ENCODE results near the gene RPS27A. TPM values are rescaled to one million over a fixed set of nuclear protein-coding genes. Genes with fewer than 3 reads are reported as not detected.
A peak's percentile ranks its signal among the peaks of the same experiment; 100 is the strongest.
"Not testable (repeated sequence)": the region's sequence is repeated elsewhere in the genome, so short reads cannot be mapped to it uniquely, and the experiment has no call there.

RPS27A gene
- polyA plus RNA-seq, 1 donor, result 2,483 TPM

DNA sequence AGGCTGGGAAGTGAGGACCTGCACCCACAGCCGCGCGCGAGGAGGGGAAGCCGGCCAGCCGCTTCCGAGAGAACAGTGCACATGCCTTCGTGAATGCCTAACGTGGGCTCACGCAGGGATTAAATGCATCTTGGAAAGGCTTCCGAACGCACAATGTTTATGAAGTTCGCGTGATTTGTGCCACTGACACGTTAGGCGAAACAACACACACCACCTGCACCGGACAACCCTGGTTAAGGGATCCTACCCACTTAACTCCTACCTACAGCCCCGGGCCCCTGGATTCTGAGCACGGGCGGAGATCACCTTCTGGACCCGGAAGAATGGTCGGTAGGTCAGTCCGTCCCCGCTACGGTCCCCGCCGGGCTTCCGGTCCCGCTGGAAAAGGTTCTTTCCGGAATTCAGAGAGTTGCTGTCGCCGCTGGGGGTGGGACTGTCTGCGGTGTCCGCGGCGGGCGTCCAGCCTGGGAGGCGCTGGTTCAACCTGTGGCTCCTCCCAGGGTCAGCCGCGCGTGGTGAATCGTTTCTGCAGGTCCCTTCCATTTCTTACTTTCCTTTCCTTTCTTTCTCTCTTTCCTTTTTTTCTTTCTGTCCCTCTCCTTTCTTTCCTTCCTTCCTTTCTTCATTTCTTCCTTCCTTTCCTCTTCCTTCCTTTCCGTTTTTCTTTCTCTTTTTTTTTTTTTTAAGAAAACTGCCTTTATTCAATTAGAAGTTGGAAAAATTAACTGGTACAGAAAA, 36.6 kb downstream of the RPS27A start, which contains the start of gene MTIF2:
Gene MTIF2, minus strand, starts transcription at position 325 of the 738 bp plus-strand sequence. CDS start 5,373 bp downstream, outside the sequence.
- Histone ChIP-seq H3K4me1 (ENCODE audit: control insufficient read depth, insufficient read depth, low read length) (peaks cover 6% of the 10 kb centered on the region), H3K27me3 (ENCODE audit: control insufficient read depth, insufficient read depth, low read length) (no peaks in the 10 kb centered on the region), H3K27ac (ENCODE audit: low read length) (peak within 1 kb of the TSS; percentile 77), H3K9me3 (ENCODE audit: control insufficient read depth, low read depth, low read length) (no peaks in the 10 kb centered on the region), H3K4me3 (ENCODE audit: low read length) (peak within 1 kb of the TSS; percentile 94), H3K36me3 (ENCODE audit: control insufficient read depth, insufficient read depth, low read length) (peaks cover 9% of the 10 kb centered on the region)
- 0% methylated on average over 6 of the region's 43 CpGs for WGBS (ENCODE audit: insufficient coverage, low lambda C conversion rate)
- peak; percentile 91 to 96 for DNase-seq

DNA sequence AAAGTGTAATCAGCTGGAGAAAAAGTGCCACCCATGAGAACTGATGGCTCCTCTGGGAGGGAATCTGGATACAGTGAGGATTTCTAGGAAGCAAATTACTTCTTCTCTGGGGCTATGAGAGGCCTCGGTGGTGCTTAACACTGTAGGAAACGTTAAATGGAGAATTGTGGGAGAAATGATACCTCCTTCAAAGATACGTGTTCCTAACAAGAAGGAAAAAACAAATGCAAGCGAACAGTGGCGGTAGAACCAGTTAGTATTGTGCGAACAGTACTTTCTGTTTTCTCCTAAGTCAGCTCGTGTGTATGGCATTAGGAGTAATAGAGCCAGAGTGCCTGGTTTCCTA, 37.1 kb downstream of the RPS27A start:
- peak in 1 of 2 donors; percentile 49 for DNase-seq

DNA sequence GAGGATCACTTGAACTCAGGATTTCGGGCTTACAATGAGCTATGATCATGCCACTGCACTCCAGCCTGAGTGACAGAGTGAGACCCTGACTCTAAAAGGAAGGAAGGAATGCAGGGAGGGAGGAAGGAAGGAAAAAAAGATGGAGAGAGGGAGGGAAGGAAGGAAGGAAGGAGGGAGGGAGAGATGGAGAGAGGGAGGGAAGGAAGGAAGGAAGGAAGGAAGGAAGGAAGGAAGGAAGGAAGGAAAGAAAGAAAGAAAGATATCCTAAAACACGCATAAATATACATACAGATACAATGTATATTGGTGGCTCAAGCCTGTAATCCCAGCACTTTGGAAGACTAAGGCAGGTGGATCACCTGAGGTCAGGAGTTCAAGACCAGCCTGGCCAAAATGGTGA, 41.9 kb downstream of the RPS27A start:
- not testable (repeated sequence) for H3K27ac ChIP-seq (ENCODE audit: low read length); H3K9me3 ChIP-seq (ENCODE audit: control insufficient read depth, low read depth, low read length); H3K27me3 ChIP-seq (ENCODE audit: control insufficient read depth, insufficient read depth, low read length); H3K4me3 ChIP-seq (ENCODE audit: low read length); H3K4me1 ChIP-seq (ENCODE audit: control insufficient read depth, insufficient read depth, low read length); DNase-seq; H3K36me3 ChIP-seq (ENCODE audit: control insufficient read depth, insufficient read depth, low read length)
- no CpG with 5 or more reads among the region's 2 CpGs for WGBS (ENCODE audit: insufficient coverage, low lambda C conversion rate)

More for the DNA sequence above, 37.1 kb downstream of the RPS27A start:
- H3K9me3 ChIP-seq (ENCODE audit: control insufficient read depth, low read depth, low read length), result no peaks in the 10 kb centered on the region
- H3K27ac ChIP-seq (ENCODE audit: low read length), result peak overlapping the region; percentile 77
- peaks cover 6% of the 10 kb centered on the region for H3K4me1 ChIP-seq (ENCODE audit: control insufficient read depth, insufficient read depth, low read length)
- no CpG with 5 or more reads among the region's 7 CpGs for WGBS (ENCODE audit: insufficient coverage, low lambda C conversion rate)
- peaks cover 6% of the 10 kb centered on the region for H3K36me3 ChIP-seq (ENCODE audit: control insufficient read depth, insufficient read depth, low read length)
- no peaks in the 10 kb centered on the region for H3K27me3 ChIP-seq (ENCODE audit: control insufficient read depth, insufficient read depth, low read length)
- H3K4me3 ChIP-seq (ENCODE audit: low read length), result peak overlapping the region; percentile 94

DNA sequence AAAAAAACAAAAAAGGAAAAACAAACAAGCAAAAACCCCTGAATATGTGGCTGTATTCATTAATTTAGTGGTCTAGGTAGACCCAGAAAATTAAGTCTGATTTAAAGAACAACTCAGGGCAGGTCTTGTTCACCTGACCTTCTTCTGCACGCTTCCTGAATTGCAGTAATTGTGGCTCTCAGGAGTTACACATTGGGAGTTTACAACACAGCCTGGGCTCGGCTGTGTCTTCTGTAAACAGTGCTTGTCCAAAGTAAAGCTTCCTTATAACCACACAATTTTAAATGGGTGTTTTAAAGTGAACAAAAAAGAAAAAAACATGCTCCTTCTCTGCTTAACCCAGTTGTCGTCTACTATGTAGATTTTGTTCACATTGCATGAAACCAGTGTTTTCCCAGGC, 44.8 kb downstream of the RPS27A start:
- Histone ChIP-seq H3K4me3 (ENCODE audit: low read length) (no peak overlapping the region), H3K27me3 (ENCODE audit: control insufficient read depth, insufficient read depth, low read length) (no peaks in the 10 kb centered on the region), H3K27ac (ENCODE audit: low read length) (no peak overlapping the region), H3K9me3 (ENCODE audit: control insufficient read depth, low read depth, low read length) (no peaks in the 10 kb centered on the region), H3K4me1 (ENCODE audit: control insufficient read depth, insufficient read depth, low read length) (no peaks in the 10 kb centered on the region), H3K36me3 (ENCODE audit: control insufficient read depth, insufficient read depth, low read length) (no peaks in the 10 kb centered on the region)
- DNase-seq, result peak in 1 of 2 donors; percentile 9
- 51% methylated on average over 2 of the region's 3 CpGs for WGBS (ENCODE audit: insufficient coverage, low lambda C conversion rate)

DNA sequence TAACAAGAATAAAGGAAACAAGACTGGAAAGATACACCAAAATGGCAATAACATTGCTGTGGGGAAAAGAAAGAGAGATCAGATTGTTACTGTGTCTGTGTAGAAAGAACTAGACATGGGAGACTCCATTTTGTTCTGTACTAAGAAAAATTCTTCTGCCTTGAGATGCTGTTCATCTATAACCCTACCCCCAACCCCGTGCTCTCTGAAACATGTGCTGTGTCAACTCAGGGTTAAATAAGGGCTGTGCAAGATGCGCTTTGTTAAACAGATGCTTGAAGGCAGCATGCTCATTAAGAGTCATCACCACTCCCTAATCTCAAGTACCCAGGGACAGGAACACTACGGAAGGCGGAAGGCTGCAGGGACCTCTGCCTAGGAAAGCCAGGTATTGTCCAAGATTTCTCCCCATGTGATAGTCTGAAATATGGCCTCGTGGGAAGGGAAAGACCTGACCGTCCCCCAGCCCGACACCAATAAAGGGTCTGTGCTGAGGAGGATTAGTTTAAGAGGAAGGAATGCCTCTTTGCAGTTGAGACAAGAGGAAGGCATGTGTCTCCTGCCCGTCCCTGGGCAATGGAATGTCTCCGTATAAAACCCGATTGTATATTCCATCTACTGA, 46.8 kb downstream of the RPS27A start:
- not testable (repeated sequence) for H3K36me3 ChIP-seq (ENCODE audit: control insufficient read depth, insufficient read depth, low read length); DNase-seq; H3K4me1 ChIP-seq (ENCODE audit: control insufficient read depth, insufficient read depth, low read length)

DNA sequence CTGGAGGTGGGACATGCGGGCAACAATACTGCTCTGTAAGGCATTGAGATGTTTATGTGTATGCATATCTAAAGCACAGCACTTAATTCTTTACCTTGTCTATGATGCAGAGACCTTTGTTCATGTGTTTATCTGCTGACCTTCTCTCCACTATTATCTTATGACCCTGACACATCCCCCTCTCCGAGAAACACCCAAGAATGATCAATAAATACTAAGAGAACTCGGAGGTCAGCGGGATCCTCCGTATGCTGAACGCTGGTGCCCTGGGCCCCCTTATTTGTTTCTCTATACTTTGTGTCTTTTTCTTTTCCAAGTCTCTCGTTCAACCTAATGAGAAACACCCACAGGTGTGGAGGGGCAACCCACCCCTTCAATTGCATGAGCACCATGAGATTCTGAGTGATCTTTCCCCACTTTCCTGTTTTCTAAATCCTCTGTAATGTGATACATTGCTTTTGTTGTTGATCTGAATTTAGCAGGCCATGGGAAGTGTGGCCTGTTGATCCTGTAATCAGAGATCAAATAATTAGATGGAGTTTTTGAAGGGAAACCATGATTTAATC, 47.5 kb downstream of the RPS27A start:
- not testable (repeated sequence) for H3K27me3 ChIP-seq (ENCODE audit: control insufficient read depth, insufficient read depth, low read length); H3K4me3 ChIP-seq (ENCODE audit: low read length); H3K27ac ChIP-seq (ENCODE audit: low read length); DNase-seq; H3K36me3 ChIP-seq (ENCODE audit: control insufficient read depth, insufficient read depth, low read length); H3K9me3 ChIP-seq (ENCODE audit: control insufficient read depth, low read depth, low read length); H3K4me1 ChIP-seq (ENCODE audit: control insufficient read depth, insufficient read depth, low read length)
- WGBS (ENCODE audit: insufficient coverage, low lambda C conversion rate), result 27% methylated on average over 6 of the region's 7 CpGs

More for the DNA sequence above, 46.8 kb downstream of the RPS27A start:
- H3K4me3 ChIP-seq (ENCODE audit: low read length); H3K27ac ChIP-seq (ENCODE audit: low read length); H3K27me3 ChIP-seq (ENCODE audit: control insufficient read depth, insufficient read depth, low read length); H3K9me3 ChIP-seq (ENCODE audit: control insufficient read depth, low read depth, low read length): not testable (repeated sequence)
- no CpG with 5 or more reads among the region's 10 CpGs for WGBS (ENCODE audit: insufficient coverage, low lambda C conversion rate)

DNA sequence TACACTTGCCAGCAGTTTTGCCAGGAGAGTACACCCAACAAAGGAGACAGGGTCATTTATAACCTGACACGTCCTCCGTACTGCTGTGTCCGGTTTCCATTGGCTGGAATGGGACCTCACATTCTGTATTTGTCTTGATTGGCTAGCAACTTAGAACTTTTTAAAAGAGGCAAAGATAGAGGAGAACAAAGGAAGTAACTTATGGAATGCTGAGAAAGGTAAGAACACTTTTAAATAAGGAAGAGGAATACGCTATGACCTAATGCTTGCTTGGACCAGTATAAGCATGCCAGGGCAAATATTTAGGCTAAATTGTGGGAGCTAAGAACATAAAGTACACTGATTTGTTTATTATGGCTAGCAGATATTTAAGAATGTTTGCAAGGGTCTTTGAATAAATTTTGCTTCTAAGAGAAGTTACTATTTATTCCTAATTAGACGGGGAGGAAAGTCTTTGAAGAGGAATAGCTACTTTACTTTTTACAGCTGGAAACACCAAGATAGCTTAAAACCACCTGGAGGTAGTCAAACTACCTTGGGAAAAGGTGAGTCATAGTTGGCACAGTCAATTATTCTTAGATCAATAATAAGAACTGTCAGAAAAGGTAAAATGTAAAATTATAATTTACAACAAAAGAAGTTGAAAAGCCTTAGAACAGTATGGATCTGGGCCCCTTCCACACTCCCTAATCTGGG, 48.5 kb downstream of the RPS27A start:
- not testable (repeated sequence) for H3K27ac ChIP-seq (ENCODE audit: low read length)
- WGBS (ENCODE audit: insufficient coverage, low lambda C conversion rate), result no CpG with 5 or more reads among the region's 5 CpGs

DNA sequence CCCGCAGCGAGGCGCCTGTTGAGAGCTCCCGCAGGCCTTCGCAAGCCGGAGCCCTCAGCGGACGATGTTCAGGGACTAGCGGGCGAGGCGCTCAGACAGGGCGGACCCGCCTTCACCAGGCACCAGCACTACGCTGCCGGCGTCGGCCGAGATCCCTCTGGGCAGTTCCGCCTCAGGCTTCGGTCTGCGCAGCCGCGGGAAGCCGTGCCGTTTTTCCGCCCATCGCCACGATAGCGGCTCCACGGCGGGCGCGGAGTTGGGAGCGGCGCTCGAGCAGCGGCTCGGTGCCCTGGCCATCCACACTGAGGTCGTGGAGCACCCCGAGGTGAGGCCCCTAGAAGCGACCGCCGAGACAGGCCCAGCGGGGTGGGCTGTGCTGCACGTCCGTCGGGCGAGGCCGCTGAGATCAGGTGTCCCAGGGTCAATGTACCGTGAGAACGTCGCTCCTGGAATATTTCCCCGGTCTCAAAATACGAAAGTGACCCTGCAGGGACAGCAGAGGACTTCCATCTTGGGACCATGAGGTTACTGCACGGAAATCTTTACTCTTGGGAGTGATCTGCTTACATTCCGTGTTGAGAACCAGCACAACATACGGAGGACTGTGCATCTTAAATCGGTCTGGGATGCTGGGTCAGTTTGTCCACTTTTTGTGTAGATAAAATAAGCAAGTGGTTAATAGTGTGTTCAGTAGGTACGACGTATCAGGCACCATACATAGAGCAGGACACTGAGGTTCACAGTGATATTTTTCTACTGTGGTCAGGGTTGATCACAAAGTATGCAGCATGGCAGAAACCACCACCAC, 49.8 kb downstream of the RPS27A start:
- WGBS (ENCODE audit: insufficient coverage, low lambda C conversion rate), result 90% methylated on average over 2 of the region's 60 CpGs
- Histone ChIP-seq H3K36me3 (ENCODE audit: control insufficient read depth, insufficient read depth, low read length) (peaks cover 4% of the 10 kb centered on the region), H3K27me3 (ENCODE audit: control insufficient read depth, insufficient read depth, low read length) (no peaks in the 10 kb centered on the region), H3K4me1 (ENCODE audit: control insufficient read depth, insufficient read depth, low read length) (no peaks in the 10 kb centered on the region), H3K27ac (ENCODE audit: low read length) (peak overlapping the region; percentile 77), H3K4me3 (ENCODE audit: low read length) (peak overlapping the region; percentile 59), H3K9me3 (ENCODE audit: control insufficient read depth, low read depth, low read length) (no peaks in the 10 kb centered on the region)
- peak; percentile 80 to 92 for DNase-seq

More for the DNA sequence above, 48.5 kb downstream of the RPS27A start:
- not testable (repeated sequence) for H3K36me3 ChIP-seq (ENCODE audit: control insufficient read depth, insufficient read depth, low read length); H3K4me3 ChIP-seq (ENCODE audit: low read length); H3K9me3 ChIP-seq (ENCODE audit: control insufficient read depth, low read depth, low read length); H3K4me1 ChIP-seq (ENCODE audit: control insufficient read depth, insufficient read depth, low read length); DNase-seq; H3K27me3 ChIP-seq (ENCODE audit: control insufficient read depth, insufficient read depth, low read length)

DNA sequence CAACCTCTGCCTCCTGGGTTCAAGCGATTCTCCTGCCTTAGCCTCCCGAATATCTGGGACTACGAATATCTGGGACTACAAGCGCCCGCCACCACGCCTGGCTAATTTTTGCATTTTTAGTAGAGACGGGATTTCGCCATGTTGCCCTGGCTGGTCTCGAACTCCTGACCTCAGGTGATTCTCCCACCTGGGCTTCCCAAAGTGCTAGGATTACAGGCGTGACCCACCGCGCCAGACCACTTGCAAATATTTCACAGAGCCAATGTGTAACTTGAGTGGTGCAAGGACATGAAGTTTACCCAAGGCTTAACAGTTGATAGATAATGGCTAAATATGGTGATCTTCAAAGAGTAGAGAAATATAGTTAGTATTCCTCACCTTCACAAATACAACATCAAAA, 50.6 kb downstream of the RPS27A start:
- Histone ChIP-seq H3K27me3 (ENCODE audit: control insufficient read depth, insufficient read depth, low read length) (no peaks in the 10 kb centered on the region), H3K4me1 (ENCODE audit: control insufficient read depth, insufficient read depth, low read length) (no peaks in the 10 kb centered on the region), H3K27ac (ENCODE audit: low read length) (no peak overlapping the region), H3K36me3 (ENCODE audit: control insufficient read depth, insufficient read depth, low read length) (peaks cover 4% of the 10 kb centered on the region), H3K4me3 (ENCODE audit: low read length) (no peak overlapping the region), H3K9me3 (ENCODE audit: control insufficient read depth, low read depth, low read length) (no peaks in the 10 kb centered on the region)
- DNase-seq, result no peak
- no CpG with 5 or more reads among the region's 12 CpGs for WGBS (ENCODE audit: insufficient coverage, low lambda C conversion rate)
